NCI-H748 (cell line): ENCODE measurements around the gene S100P.
"Not testable (repeated sequence)": the region's sequence is repeated elsewhere in the genome, so short reads cannot be mapped to it uniquely, and the experiment has no call there.

Experiments used
- DNase-seq: peaks from one replicate; lab custom pipeline; 2025; ENCODE audit not compliant: unreplicated experiment; lab: John Stamatoyannopoulos, UW

S100P gene

DNA sequence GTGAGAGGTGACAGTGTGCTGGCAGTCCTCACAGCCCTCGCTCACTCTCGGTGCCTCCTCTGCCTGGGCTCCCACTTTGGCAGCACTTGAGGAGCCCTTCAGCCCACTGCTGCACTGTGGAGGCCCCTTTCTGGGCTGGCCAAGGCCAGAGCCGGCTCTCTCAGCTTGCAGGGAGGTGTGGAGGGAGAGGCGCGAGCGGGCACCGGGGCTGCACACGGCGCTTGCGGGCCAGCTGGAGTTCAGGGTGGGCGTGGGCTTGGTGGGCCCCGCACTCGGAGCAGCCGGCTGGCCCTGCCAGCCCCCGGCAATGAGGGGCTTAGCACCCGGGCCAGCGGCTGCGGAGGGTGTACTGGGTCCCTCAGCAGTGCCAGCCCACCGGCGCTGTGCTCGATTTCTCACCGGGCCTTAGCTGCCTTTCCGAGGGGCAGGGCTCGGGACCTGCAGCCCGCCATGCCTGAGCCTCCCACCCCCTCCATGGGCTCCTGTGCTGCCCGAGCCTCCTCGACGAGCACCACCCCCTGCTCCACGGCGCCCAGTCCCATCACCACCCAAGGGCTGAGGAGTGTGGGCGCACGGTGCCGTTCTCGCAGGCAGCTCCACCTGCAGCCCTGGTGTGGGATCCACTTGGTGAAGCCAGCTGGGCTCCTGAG, 21.0 kb upstream of the S100P start:
- not testable (repeated sequence) for DNase-seq

DNA sequence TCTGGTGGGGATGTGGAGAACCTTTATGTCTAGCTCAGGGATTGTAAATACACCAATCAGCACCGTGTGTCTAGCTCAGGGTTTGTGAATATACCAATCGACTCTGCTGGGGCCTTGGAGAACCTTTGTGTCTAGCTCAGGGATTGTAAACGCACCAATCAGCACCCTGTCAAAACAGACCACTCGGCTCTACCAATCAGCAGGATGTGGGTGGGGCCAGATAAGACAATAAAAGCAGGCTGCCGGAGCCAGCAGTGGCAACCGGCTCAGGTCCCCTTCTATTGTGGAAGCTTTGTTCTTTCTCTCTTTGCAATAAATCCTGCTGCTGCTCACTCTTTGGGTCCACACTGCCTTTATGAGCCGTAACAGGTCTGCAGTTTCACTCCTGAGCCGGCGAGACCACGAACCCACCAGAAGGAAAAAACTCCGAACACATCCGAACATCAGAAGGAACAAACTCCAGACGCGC, 20.5 kb upstream of the S100P start:
- peak; percentile 35 for DNase-seq

DNA sequence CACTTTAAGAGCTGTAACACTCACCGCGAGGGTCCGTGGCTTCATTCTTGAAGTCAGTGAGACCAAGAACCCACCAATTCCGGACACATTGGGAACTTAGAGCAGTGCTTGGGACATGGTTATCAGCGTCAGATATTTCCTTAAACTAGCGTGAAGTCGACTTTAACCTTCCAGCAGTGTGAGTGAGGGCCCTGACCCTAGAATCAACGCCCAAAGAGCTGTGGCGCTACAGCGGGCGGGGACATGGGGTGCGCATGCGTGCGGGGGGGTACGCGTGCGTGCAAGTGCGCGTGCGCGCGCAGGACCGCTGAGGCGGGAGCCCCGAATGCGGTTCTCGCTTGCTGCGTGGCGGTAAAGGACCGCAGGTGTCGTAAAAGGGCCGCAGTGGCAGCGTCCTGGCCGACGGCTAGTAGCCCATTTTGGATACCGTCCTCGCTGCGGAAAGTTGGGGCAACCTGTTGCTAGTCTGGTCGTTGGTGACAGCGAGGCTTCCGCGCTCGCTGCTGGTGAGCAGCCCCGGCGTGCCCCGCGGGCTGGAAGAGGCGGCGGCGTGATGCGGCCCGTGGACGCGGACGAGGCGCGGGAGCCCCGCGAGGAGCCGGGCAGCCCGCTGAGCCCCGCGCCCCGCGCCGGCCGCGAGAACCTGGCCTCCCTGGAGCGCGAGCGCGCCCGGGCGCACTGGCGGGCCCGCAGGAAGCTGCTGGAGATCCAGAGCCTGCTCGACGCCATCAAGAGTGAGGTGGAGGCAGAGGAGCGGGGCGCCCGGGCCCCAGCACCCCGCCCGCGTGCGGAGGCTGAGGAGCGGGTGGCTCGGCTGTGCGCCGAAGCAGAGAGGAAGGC, 19.8 kb upstream of the S100P start:
- DNase-seq: peak; percentile 90

DNA sequence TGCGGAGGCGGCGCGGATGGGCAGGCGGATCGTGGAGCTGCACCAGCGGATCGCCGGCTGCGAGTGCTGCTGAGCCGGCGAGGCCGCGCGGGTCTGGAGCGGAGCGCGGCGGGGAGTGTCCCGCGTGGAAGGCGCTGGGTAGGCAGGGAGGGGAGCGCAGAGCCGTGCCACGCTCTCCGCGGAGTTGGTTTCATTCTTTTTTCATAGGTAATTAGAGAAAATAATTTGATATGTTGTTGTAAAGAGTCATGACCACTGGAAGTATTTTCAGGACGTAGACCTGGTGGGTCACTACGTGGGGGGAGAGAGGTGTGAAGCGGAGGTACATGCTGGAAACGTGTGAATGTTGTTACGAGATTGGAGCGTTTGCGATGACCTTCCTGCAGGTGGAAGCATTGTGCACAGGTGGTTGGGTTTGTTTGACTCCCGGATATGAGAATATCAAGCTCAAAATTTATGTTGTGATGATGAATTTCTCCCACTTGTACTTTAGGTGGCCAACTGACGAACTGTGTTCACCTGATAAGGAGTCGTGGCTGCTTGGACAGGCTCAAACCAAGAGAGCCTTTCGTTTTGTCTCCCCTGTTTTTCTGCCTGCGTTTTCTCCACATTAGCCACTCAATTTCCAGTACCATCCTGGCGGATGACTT, 19.1 kb upstream of the S100P start:
- peak; percentile 63 for DNase-seq

DNA sequence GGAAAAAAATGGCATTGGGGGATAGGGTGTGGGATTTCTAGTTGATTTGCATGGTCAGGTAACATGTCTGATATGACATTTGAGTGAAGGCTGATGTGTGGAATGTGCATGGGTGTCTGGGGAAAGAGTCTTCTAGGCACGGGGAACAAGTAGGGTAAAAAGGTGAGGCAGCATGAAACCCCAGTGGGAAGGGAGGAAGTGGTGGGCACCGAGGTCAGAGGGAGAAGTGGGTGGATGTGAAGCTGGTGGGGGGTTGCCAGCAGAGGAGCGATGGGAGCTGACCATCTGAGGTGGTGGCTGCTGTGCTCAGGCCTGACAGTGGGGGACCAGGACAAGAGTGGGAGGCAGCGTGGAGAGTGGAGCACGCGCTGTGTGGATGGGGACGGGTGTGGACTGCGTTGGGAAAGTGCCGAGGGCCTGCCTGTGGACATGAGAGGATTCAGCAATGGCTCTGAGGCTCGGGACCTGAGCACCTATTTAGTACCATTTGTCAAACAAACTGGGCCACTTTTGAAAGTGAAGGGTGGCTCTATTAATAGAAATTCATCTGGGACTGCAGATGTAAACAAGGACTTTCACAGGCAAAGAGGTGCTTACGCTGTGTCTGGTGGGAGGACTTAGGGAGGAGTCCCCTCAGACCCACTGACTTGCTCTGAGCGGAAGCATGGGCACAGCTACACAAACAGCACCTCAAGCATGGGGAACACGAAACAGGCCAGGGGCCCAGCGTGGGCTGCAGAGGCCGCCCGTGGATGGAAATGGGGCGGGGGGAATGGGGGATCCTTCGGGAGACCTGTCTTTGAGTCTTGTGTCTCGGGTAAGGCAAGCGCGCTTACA, 16.7 kb upstream of the S100P start:
- DNase-seq: no peak

DNA sequence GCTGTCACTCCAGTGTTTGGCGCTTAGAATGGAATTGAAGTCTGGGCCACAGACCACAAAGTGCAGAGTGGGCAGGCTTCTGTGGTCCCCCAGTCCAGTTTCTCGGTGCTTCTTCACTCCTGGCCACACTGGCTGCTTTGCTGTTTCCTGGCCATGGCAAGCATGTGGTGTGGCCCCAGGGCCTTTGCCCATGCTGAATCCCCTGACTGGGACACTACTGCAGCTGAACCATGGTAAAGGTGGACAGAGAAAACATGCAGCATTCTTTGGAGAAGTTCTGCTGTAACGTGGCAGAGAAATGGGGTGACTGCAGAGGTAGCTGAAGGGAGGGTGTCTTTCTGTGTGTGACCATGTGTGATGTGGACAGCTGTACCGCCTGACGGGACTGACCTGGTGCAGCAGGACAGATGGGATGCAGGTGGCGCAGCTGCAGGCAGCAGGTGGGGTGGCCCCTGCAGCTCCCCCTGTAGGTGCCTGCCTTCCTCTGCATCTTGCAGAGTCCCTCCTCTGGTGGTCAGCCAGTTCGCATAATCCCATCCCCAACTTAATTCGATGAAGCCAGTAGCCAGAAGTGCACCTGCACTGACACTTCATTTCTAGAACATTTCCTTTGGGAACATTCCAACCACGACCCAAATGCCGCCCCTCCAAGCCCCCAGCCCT, 13.2 kb upstream of the S100P start:
- no peak for DNase-seq

DNA sequence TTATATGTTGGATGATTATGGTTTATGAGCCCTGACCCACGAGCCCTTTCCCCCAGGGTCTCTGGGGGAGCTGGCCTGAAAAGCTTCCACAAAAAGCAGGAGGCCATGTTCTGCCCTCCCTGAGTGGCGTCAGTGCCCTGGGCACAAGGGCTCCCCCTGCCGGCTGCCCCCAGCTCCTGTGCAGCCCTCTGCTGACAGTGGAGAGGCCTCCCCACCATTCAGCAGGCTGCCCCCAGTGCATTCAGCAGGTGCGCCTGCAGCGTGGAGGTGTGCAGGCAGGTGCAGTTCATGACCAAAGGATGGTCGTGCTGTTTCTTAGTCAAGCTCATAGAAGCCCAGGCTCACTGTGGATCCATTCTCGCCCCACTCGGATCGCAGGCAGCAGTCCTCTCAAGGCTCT, 12.5 kb upstream of the S100P start:
- DNase-seq: no peak

DNA sequence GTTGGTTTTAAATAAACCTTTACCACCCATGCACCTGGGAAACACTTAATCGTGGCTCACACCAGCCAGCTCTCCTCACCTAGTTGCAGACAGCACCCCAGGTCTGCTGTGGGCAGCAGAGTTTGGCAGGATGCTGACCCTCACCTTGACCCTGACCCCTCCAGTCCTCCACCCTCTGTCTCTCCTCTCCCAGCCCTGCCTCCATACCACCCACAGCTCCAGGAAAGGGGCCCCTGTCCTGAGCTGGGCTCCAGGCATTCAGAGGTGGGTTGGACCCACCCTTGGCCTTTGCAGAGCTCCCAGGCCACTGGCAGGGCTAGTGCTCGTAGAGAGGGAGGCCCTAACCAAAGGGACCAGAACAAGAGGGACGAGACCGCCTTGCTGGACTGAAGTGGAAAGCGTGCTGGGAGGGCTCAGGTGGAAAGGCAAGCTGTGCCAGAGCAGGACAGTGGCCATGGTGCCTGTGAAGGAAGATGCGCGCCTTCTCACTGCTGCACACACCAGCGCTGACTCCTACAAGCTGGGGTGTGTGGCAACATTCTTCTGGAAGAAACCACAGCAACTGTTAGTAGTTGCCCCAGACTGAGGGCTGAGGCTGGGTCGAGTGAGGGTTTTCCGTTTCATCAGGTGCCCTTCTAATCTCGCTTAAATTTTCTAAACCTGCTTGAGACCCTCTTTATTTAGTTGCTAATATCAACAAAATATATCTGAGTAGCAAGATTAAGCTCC, 10.7 kb upstream of the S100P start:
- no peak for DNase-seq

DNA sequence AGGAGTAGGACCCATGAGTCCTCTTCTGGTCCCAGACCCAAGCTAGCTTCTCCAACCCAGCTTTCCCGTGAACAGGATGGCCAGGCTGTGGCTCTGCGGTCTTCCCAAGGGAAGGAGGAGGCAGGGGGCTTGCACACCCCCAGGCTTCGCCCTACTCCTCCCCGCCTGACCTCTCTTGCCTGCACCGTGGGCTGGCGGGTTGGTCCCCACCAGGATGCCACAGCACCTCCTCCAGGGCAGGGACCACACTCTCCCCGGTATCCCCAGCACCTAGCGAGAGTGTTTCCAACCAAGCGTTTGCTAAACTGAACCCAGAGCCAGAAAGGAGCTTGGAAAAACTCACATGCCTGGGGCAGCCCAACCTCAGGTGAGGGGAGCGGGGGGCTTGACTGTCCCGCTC, 9.0 kb upstream of the S100P start:
- DNase-seq: no peak

GRCh38 chr4:6686104-6686787, 7.4 kb upstream of the S100P start:
- no peak for DNase-seq

- peak; percentile 34 for DNase-seq
These were observed 5.5 kb upstream of the S100P start for GRCh38 chr4:6687947-6688878.

GRCh38 chr4:6688879-6689505, 4.7 kb upstream of the S100P start:
- DNase-seq: no peak

GRCh38 chr4:6689506-6689960, 4.1 kb upstream of the S100P start:
- no peak for DNase-seq

DNA sequence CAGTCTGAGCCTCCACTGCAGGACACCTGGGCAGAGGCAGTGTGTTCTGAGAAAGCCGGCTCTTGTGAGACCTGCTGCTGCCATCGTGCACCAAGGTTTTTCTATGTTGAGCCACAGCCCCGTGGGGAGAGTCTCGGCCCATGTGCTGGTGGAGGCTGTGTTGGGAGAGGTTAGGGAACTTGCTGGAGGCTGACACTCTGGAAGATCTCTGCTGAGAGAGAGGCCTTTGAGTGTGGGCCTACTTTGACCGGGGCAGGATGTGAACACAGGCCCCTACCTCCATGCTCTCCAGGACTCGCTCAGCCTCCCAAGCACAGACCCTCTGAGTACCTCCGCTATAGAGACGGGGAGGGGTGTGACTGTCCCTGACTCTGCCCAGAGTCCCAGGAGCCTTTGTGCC, 1.3 kb upstream of the S100P start:
- no peak for DNase-seq

DNA sequence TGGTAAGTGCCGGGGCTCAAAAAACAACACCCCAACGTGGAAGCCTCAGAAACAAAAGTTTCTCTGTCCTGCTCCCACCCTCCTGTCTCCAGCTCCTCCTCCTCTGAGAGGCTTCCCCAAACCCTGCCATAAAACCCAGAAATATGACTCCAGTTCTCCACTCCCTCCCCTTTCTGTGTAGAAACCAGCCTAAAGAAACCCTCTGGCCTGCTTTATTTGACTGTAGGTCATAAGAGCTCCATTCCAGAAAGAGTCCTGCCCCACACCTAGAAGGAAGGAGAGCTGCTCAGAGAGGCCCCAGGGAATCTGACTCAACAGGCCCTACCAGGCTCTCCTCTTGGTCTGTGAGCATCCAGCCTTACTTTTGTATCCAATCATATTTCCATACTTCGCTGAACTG, 872 bp upstream of the S100P start:
- no peak for DNase-seq

GRCh38 chr4:6694177-6694901, 661 bp downstream of the S100P start:
- DNase-seq: no peak
